ENCODE results near the gene PROKR2. TPM values are rescaled to one million over a fixed set of nuclear protein-coding genes. Genes with fewer than 3 reads are reported as not detected.

The PROKR2 gene
- polyA plus RNA-seq, 1 of the 3 experiments (the other 2 are of a cell fraction), result 0.13 TPM

- TF ChIP-seq RFX5 (IDR thresholded peaks at IDR 0.05; ENCODE audit: low read length) (no peak), USF2 (IDR thresholded peaks at IDR 0.05; ENCODE audit: borderline replicate concordance, low read depth, low read length) (no peak), MXI1 (IDR thresholded peaks at IDR 0.05; ENCODE audit: low read depth, low read length) (no peak), RXRA (IDR thresholded peaks at IDR 0.05; ENCODE audit: borderline replicate concordance, low read depth) (no peak), IRF3 (IDR thresholded peaks at IDR 0.05; ENCODE audit: low read depth, low read length) (no peak), REST (IDR thresholded peaks at IDR 0.05; ENCODE audit: low read depth, low read length) (no peak), MAX (IDR thresholded peaks at IDR 0.05; ENCODE audit: low read depth) (no peak), NRF1 (IDR thresholded peaks at IDR 0.05; ENCODE audit: low read depth, low read length) (no peak), RCOR1 (IDR thresholded peaks at IDR 0.05; ENCODE audit: low read length) (no peak), CTCF (IDR thresholded peaks at IDR 0.05) (no peak), YY1 (IDR thresholded peaks at IDR 0.05; ENCODE audit: low read depth) (no peak), TCF12 (IDR thresholded peaks at IDR 0.05) (no peak), TAF1 (IDR thresholded peaks at IDR 0.05; ENCODE audit: borderline replicate concordance, low read depth, low read length) (no peak)
- Histone ChIP-seq H3K9me2 (no peaks in the 10 kb centered on the region), H3F3A (replicated peaks; ENCODE audit: insufficient read depth) (no peaks in the 10 kb centered on the region), H3K9ac (no peak overlapping the region), H3K36me3 (replicated peaks in 1 of 2; ENCODE audit: control insufficient read depth in 1 of 2, insufficient read depth in 2 of 2, low read length in 1 of 2) (no peaks in the 10 kb centered on the region), H3K27me3 (ENCODE audit: insufficient read depth) (peaks cover 10% of the 10 kb centered on the region), H3K4me2 (no peak overlapping the region), H3K9me3 (no peaks in the 10 kb centered on the region), H3K27ac (ENCODE audit: low read depth in 2 of 2, low read length in 1 of 2) (no peak overlapping the region), H4K20me1 (ENCODE audit: insufficient read depth) (no peaks in the 10 kb centered on the region), H3K79me2 (ENCODE audit: insufficient read depth) (no peaks in the 10 kb centered on the region), H2AFZ (ENCODE audit: low read depth) (no peak overlapping the region), H3K4me3 (ENCODE audit: low read depth in 2 of 2, low read length in 1 of 2) (no peak overlapping the region), H3K4me1 (ENCODE audit: control insufficient read depth in 1 of 2, insufficient read depth in 2 of 2, low read depth in 1 of 2, low read length in 1 of 2) (peaks cover 0 to 25% of the 10 kb centered on the region in 2 experiments; a peak in 1 of 4 replicates)
- WGBS (ENCODE audit: low lambda C conversion rate), result 34% methylated on average over 5 of the region's 5 CpGs
- POLR2A ChIA-PET, result no interaction called here
- CTCF ChIA-PET, result interaction anchor here (7.5 kb wide), 1 partner anchor 106 kb away, joined by 100 read pairs; no protein-coding TSS in a partner anchor
- no peak for DNase-seq
Observed at GRCh38 chr20:5312518-5312917, 4.2 kb downstream of the PROKR2 start.

All from SK-N-SH (cell line).